CD4-positive, alpha-beta memory T cell (primary cell): ENCODE data around the gene SAMD4B. TPM values are rescaled to one million over a fixed set of nuclear protein-coding genes. Genes with fewer than 3 reads are reported as not detected.
A peak's percentile ranks its signal among the peaks of the same experiment; 100 is the strongest.
"Not testable (repeated sequence)": the region's sequence is repeated elsewhere in the genome, so short reads cannot be mapped to it uniquely, and the experiment has no call there.

ENCODE experiments used
- CTCF ChIA-PET: fragments of 350-600 bp; sonication (Branson Sonifier 250); formaldehyde crosslinking; loops from one replicate; lab custom pipeline; 2021; ENCODE audit warnings: inconsistent platforms; ENCODE audit not compliant: partially characterized antibody; lab: Charles Lee
- POLR2A ChIA-PET: fragments of 350-600 bp; sonication (Branson Sonifier 250); formaldehyde crosslinking; loops from one replicate; lab custom pipeline; 2021; ENCODE audit not compliant: partially characterized antibody; lab: Charles Lee
- DNase-seq, 5 donors: peaks; one replicate each; pipeline versions ENCODE4 v3.0.0 to v3.0.0-alpha.2; 2020 to 2022; ENCODE audit warnings: mixed read lengths in 1 of 5
- H3K27ac ChIP-seq: one replicate; pipeline ENCODE4 v1.7.0; 2013; ENCODE audit warnings: low read depth, low read length
- H3K27me3 ChIP-seq: 2 replicates; pipeline ENCODE4 v1.7.0; 2013; ENCODE audit warnings: mild to moderate bottlenecking, low read length, moderate library complexity; ENCODE audit not compliant: insufficient read depth
- H3K36me3 ChIP-seq: 2 replicates; pipeline ENCODE4 v1.7.0; 2013; ENCODE audit warnings: mild to moderate bottlenecking, low read length, moderate library complexity; ENCODE audit not compliant: insufficient read depth
- H3K4me1 ChIP-seq: 2 replicates; pipeline ENCODE4 v1.7.0; 2013; ENCODE audit warnings: mild to moderate bottlenecking, low read length, moderate library complexity; ENCODE audit not compliant: insufficient read depth
- H3K4me3 ChIP-seq, 2 donors: one replicate each; pipeline ENCODE4 v1.7.0; 2013; ENCODE audit warnings: low read length in 2 of 2, mild to moderate bottlenecking in 1 of 2
- H3K9me3 ChIP-seq, 2 donors: one replicate each; pipeline ENCODE4 v1.7.0; 2013; ENCODE audit warnings: low read length in 2 of 2, control low read depth in 1 of 2; ENCODE audit not compliant: control insufficient read depth in 1 of 2
- H3K27ac Mint-ChIP-seq, 7 donors: one replicate each; pipeline ENCODE4 v1.8.0; 2020 to 2021; ENCODE audit warnings: mixed read lengths in 7 of 7, mild to moderate bottlenecking in 6 of 7, inconsistent platforms in 3 of 7, moderate library complexity in 3 of 7
- H3K27me3 Mint-ChIP-seq, 2 donors: one replicate each; pipeline ENCODE4 v1.8.0; 2020 to 2021; ENCODE audit warnings: mixed read lengths in 2 of 2
- H3K36me3 Mint-ChIP-seq, 2 donors: one replicate each; pipeline ENCODE4 v1.8.0; 2020 to 2021; ENCODE audit warnings: mixed read lengths in 2 of 2, inconsistent platforms in 1 of 2, mild to moderate bottlenecking in 1 of 2
- H3K4me1 Mint-ChIP-seq, 4 donors: one replicate each; pipeline ENCODE4 v1.8.0; 2020 to 2021; ENCODE audit warnings: mixed read lengths in 4 of 4, mild to moderate bottlenecking in 1 of 4
- H3K4me3 Mint-ChIP-seq, 8 donors: one replicate each; pipeline ENCODE4 v1.8.0; 2020 to 2021; ENCODE audit warnings: mixed read lengths in 8 of 8, mild to moderate bottlenecking in 7 of 8, moderate library complexity in 6 of 8, inconsistent platforms in 3 of 8
- H3K9me3 Mint-ChIP-seq, 8 donors: one replicate each; pipeline ENCODE4 v1.8.0; 2020 to 2021; ENCODE audit warnings: mixed read lengths in 8 of 8, mild to moderate bottlenecking in 5 of 8, inconsistent platforms in 3 of 8, moderate library complexity in 1 of 8
- intact Hi-C: fragments of 100-400 bp; cut with micrococcal nuclease; formaldehyde crosslinking; loops from one replicate; pipeline ENCODE4 v1.15.1; 2023
- polyA plus RNA-seq, 2 donors: library from polyadenylated mRNA; unstranded; fragments of 300-500 nt; fragmentation: Illumina TruSeq; gene quantifications; one replicate each; pipeline ENCODE4 v1.2.3, GENCODE V29; 2021
- total RNA-seq, 2 experiments: library from RNA; stranded (reverse); gene quantifications; one replicate each; pipeline ENCODE4 v1.2.3, GENCODE V29; 2021

Gene SAMD4B
- total and polyA plus RNA-seq, 4 experiments from 2014 or later: 7.3 to 79.6 (median 42.6) TPM

- H3K36me3 Mint-ChIP-seq: peaks cover 46 to 74% of the 10 kb centered on the region in 2 donors
- no peaks in the 10 kb centered on the region for H3K27me3 ChIP-seq
Observed at GRCh38 chr19:39377373-39378362, 35.4 kb downstream of the SAMD4B start.

GRCh38 chr19:39379366-39379765 lies 37.1 kb downstream of the SAMD4B start:
- intact Hi-C loops, H3K4me1 Mint-ChIP-seq, H3K4me3 Mint-ChIP-seq, H3K27me3 Mint-ChIP-seq, H3K4me1 ChIP-seq, H3K9me3 ChIP-seq, H3K27ac ChIP-seq, H3K4me3 ChIP-seq, DNase-seq, CTCF ChIA-PET, H3K27me3 ChIP-seq, POLR2A ChIA-PET, H3K9me3 Mint-ChIP-seq: not testable (repeated sequence)
- H3K36me3 ChIP-seq: peaks cover 68% of the 10 kb centered on the region
- Mint-ChIP-seq H3K27ac (peak overlapping the region in 3 of 7 donors; percentile 31 to 70 (median 63)), H3K36me3 (peaks cover 42 to 86% of the 10 kb centered on the region in 2 donors)

More at GRCh38 chr19:39377373-39378362, 35.4 kb downstream of the SAMD4B start:
- no peak for DNase-seq
- Histone ChIP-seq H3K27ac (no peak overlapping the region), H3K4me1 (no peaks in the 10 kb centered on the region), H3K9me3 (no peaks in the 10 kb centered on the region), H3K36me3 (peaks cover 54% of the 10 kb centered on the region), H3K4me3 (no peak overlapping the region)
- peaks cover 0 to 2% (median 0%) of the 10 kb centered on the region in 4 donors for H3K4me1 Mint-ChIP-seq
- intact Hi-C loops: no loop called here
- no peak overlapping the region for H3K4me3 Mint-ChIP-seq
- ChIA-PET CTCF (no interaction called here), POLR2A (no interaction called here)
- H3K27ac Mint-ChIP-seq: peak overlapping the region in 2 of 7 donors; percentile 50 to 74
- H3K9me3 Mint-ChIP-seq: no peaks in the 10 kb centered on the region
- no peaks in the 10 kb centered on the region for H3K27me3 Mint-ChIP-seq

GRCh38 chr19:39379865-39380396 lies 37.7 kb downstream of the SAMD4B start:
- Mint-ChIP-seq H3K27me3 (no peaks in the 10 kb centered on the region), H3K36me3 (peaks cover 39 to 88% of the 10 kb centered on the region in 2 donors), H3K4me1 (no peaks in the 10 kb centered on the region), H3K27ac (peak overlapping the region in 3 of 7 donors; percentile 31 to 86 (median 70)), H3K9me3 (no peaks in the 10 kb centered on the region), H3K4me3 (no peak overlapping the region)
- no peak overlapping the region for H3K27ac ChIP-seq
- CTCF ChIA-PET: no interaction called here
- no peak overlapping the region for H3K4me3 ChIP-seq
- intact Hi-C loops: no loop called here
- POLR2A ChIA-PET: no interaction called here
- no peaks in the 10 kb centered on the region for H3K4me1 ChIP-seq
- DNase-seq: no peak
- H3K36me3 ChIP-seq: peaks cover 68% of the 10 kb centered on the region
- no peaks in the 10 kb centered on the region for H3K27me3 ChIP-seq
- no peaks in the 10 kb centered on the region for H3K9me3 ChIP-seq

GRCh38 chr19:39380521-39381502 lies 38.6 kb downstream of the SAMD4B start:
- POLR2A ChIA-PET: no interaction called here

GRCh38 chr19:39381910-39382611 lies 39.8 kb downstream of the SAMD4B start:
- intact Hi-C loops: no loop called here
- ChIA-PET POLR2A (interaction anchor here (0.6 kb wide), 1 partner anchor 54 kb away, joined by 3 read pairs; the partner anchor contains the start of gene RPS16), CTCF (no interaction called here)
- peaks cover 0 to 3% (median 0%) of the 10 kb centered on the region in 4 donors for H3K4me1 Mint-ChIP-seq
- no peaks in the 10 kb centered on the region for H3K9me3 Mint-ChIP-seq
- Histone ChIP-seq H3K4me3 (no peak overlapping the region), H3K9me3 (no peaks in the 10 kb centered on the region), H3K27me3 (no peaks in the 10 kb centered on the region), H3K27ac (no peak overlapping the region), H3K36me3 (peaks cover 68% of the 10 kb centered on the region), H3K4me1 (no peaks in the 10 kb centered on the region)
- peaks cover 41 to 90% of the 10 kb centered on the region in 2 donors for H3K36me3 Mint-ChIP-seq
- H3K4me3 Mint-ChIP-seq: no peak overlapping the region
- no peaks in the 10 kb centered on the region for H3K27me3 Mint-ChIP-seq
- peak overlapping the region in 5 of 7 donors; percentile 25 to 76 (median 36) for H3K27ac Mint-ChIP-seq
- no peak for DNase-seq

More at GRCh38 chr19:39380521-39381502, 38.6 kb downstream of the SAMD4B start:
- Mint-ChIP-seq H3K27me3 (no peaks in the 10 kb centered on the region), H3K27ac (peak overlapping the region in 6 of 7 donors; percentile 16 to 86 (median 34)), H3K4me1 (no peaks in the 10 kb centered on the region), H3K4me3 (no peak overlapping the region), H3K9me3 (no peaks in the 10 kb centered on the region), H3K36me3 (peaks cover 36 to 89% of the 10 kb centered on the region in 2 donors)
- Histone ChIP-seq H3K27ac (no peak overlapping the region), H3K4me1 (no peaks in the 10 kb centered on the region), H3K36me3 (peaks cover 68% of the 10 kb centered on the region), H3K4me3 (no peak overlapping the region), H3K27me3 (no peaks in the 10 kb centered on the region), H3K9me3 (no peaks in the 10 kb centered on the region)
- no peak for DNase-seq
- intact Hi-C loops: no loop called here
- CTCF ChIA-PET: no interaction called here

GRCh38 chr19:39382991-39383828 lies 41.0 kb downstream of the SAMD4B start:
- Mint-ChIP-seq H3K27ac (peak overlapping the region in 4 of 7 donors; percentile 40 to 80 (median 54)), H3K27me3 (no peaks in the 10 kb centered on the region), H3K4me3 (no peak overlapping the region), H3K9me3 (no peaks in the 10 kb centered on the region), H3K4me1 (peaks cover 0 to 3% (median under 1%) of the 10 kb centered on the region in 4 donors), H3K36me3 (peaks cover 36 to 89% of the 10 kb centered on the region in 2 donors)
- no peak overlapping the region for H3K4me3 ChIP-seq
- H3K9me3 ChIP-seq: no peaks in the 10 kb centered on the region
- H3K27me3 ChIP-seq: no peaks in the 10 kb centered on the region
- POLR2A ChIA-PET: interaction anchor here (0.6 kb wide), 1 partner anchor 53 kb away, joined by 3 read pairs; the partner anchor contains the start of gene RPS16
- intact Hi-C loops: no loop called here
- H3K4me1 ChIP-seq: no peaks in the 10 kb centered on the region
- H3K27ac ChIP-seq: no peak overlapping the region
- DNase-seq: no peak
- CTCF ChIA-PET: no interaction called here
- H3K36me3 ChIP-seq: peaks cover 64% of the 10 kb centered on the region
